Peyer's patch (tissue), 4 donors: ENCODE data around the gene STK16. TPM values are rescaled to one million over a fixed set of nuclear protein-coding genes. Genes with fewer than 3 reads are reported as not detected.
"Not testable (repeated sequence)": the region's sequence is repeated elsewhere in the genome, so short reads cannot be mapped to it uniquely, and the experiment has no call there.

ENCODE experiments used
- DNase-seq, 3 donors: peaks; one replicate each; pipeline ENCODE4 v3.0.0-alpha.2; 2017 to 2019
- H3K27ac ChIP-seq, 4 donors: fragments of 200-600 bp; sonication (generic); one replicate each; pipeline ENCODE4 v1.5.1; 2016 to 2019
- H3K27me3 ChIP-seq, 2 donors: fragments of 200-600 bp; sonication (generic); one replicate each; pipeline ENCODE4 v1.5.1; 2019
- H3K36me3 ChIP-seq, 3 donors: fragments of 200-600 bp; sonication (generic); one replicate each; pipeline ENCODE4 v1.5.1; 2016 to 2019
- H3K4me1 ChIP-seq, 4 donors: fragments of 200-600 bp; sonication (generic); one replicate each; pipeline ENCODE4 v1.5.1; 2016 to 2019
- H3K4me3 ChIP-seq, 4 donors: fragments of 200-600 bp; sonication (generic); 1 replicate in 3 of 4; 2 replicates in 1 of 4; pipeline ENCODE4 v1.5.1; 2016 to 2019; ENCODE audit warnings: mild to moderate bottlenecking in 1 of 4
- H3K9me3 ChIP-seq, 4 donors: fragments of 200-600 bp; sonication (generic); one replicate each; pipeline ENCODE4 v1.5.1; 2016 to 2019; ENCODE audit warnings: mild to moderate bottlenecking in 1 of 4
- POLR2A ChIP-seq, 2 donors: fragments of 450-650 bp; IDR thresholded peaks; one replicate each; pipeline ENCODE4 v1.5.1; 2017; ENCODE audit warnings: antibody characterized with exemption in 2 of 2, mild to moderate bottlenecking in 2 of 2, moderate library complexity in 2 of 2
- total RNA-seq, 4 donors: library from RNA; depleted of rRNA; stranded (reverse); fragments of >200 nt; gene quantifications; one replicate each; pipeline ENCODE4 v1.1.0, GENCODE V29; 2016
- TF ChIP-seq, protein P1 (sequence below), 6 experiments: fragments of 450-650 bp in 4 of 6; fragments of 200-600 bp in 2 of 6; sonication (generic) in 1 of 6; IDR thresholded peaks; one replicate each; pipeline ENCODE4 v1.5.1; 2017 to 2019; ENCODE audit warnings: antibody characterized with exemption in 6 of 6, mild to moderate bottlenecking in 3 of 6, moderate library complexity in 1 of 6

Gene STK16
- total RNA-seq, 4 donors from 2014 or later = 19.4 to 27.1 (median 24.3) TPM

DNA sequence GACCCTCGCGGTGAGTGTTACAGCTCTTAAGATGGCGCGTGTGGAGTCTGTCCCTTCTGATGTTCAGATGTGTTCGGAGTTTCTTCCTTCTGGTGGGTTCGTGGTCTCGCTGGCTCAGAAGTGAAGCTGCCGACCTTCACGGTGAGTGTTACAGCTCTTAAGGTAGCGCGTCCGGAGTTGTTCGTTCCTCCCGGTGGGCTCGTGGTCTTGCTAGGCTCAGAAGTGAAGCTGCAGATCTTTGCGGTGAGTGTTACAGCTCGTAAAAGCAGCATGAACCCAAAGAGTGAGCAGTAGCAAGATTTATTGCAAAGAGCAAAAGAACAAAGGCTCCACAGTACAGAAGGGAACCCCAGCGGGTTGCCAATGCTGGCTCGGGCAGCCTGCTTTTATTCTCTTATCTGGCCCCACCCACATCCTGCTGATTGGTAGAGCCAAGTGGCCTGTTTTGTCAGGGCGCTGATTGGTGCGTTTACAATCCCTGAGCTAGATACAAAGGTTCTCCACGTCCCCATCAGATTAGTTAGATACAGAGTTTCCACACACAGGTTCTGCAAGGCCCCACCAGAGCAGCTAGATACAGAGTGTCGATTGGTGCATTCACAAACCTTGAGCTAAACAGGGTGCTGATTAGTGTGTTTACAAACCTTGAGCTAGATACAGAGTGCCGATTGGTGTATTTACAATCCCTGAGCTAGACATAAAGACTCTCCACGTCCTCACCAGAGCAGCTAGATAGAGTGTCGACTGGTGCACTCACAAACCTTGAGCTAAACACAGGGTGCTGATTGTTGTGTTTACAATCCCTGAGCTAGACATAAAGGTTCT, 44.6 kb upstream of the STK16 start:
- DNase-seq = peak in 1 of 3 donors; percentile 46

GRCh38 chr2:219201331-219201730, 43.9 kb upstream of the STK16 start:
- DNase-seq = peak in 1 of 3 donors; percentile 24
- not testable (repeated sequence) for H3K27me3 ChIP-seq, H3K27ac ChIP-seq, H3K36me3 ChIP-seq, H3K4me3 ChIP-seq, H3K9me3 ChIP-seq, H3K4me1 ChIP-seq

More for the DNA sequence above, 44.6 kb upstream of the STK16 start:
- H3K4me1 ChIP-seq, H3K4me3 ChIP-seq, H3K36me3 ChIP-seq, H3K9me3 ChIP-seq, H3K27ac ChIP-seq, H3K27me3 ChIP-seq: not testable (repeated sequence)
- TF ChIP-seq POLR2A (IDR thresholded peaks at IDR 0.05) = peak in 1 of 2 donors; percentile 42

GRCh38 chr2:219204425-219205164, 40.7 kb upstream of the STK16 start:
- Histone ChIP-seq H3K4me3 (no peak overlapping the region), H3K27me3 (no peaks in the 10 kb centered on the region), H3K36me3 (peaks cover 0 to 18% (median 0%) of the 10 kb centered on the region in 3 donors), H3K9me3 (no peaks in the 10 kb centered on the region), H3K4me1 (peaks cover 0 to 24% (median 7%) of the 10 kb centered on the region in 4 donors), H3K27ac (no peak overlapping the region)
- peak in 1 of 3 donors; percentile 26 for DNase-seq
- TF ChIP-seq POLR2A (IDR thresholded peaks at IDR 0.05) = no peak
- TF ChIP-seq, protein P1, sequence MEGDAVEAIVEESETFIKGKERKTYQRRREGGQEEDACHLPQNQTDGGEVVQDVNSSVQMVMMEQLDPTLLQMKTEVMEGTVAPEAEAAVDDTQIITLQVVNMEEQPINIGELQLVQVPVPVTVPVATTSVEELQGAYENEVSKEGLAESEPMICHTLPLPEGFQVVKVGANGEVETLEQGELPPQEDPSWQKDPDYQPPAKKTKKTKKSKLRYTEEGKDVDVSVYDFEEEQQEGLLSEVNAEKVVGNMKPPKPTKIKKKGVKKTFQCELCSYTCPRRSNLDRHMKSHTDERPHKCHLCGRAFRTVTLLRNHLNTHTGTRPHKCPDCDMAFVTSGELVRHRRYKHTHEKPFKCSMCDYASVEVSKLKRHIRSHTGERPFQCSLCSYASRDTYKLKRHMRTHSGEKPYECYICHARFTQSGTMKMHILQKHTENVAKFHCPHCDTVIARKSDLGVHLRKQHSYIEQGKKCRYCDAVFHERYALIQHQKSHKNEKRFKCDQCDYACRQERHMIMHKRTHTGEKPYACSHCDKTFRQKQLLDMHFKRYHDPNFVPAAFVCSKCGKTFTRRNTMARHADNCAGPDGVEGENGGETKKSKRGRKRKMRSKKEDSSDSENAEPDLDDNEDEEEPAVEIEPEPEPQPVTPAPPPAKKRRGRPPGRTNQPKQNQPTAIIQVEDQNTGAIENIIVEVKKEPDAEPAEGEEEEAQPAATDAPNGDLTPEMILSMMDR (IDR thresholded peaks at IDR 0.05) = no peak

DNA sequence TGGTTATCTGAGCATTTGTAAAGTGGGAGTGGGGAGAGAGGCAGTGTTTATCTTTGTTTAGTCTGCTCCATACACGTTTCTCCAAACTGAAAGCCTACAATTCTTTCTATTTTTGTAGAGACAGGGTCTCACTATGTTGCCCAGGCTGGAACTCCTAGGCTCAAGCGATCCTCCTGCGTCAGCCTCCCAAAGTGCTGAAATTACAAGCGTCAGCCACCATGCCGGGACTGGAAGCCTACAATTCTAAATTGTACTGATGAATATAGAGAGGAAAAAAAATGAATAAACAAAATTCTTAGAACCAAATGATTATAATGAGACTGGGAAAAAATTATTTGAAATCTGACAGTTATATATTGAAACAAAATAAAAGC, 40.1 kb upstream of the STK16 start:
- Histone ChIP-seq H3K9me3 (no peaks in the 10 kb centered on the region), H3K36me3 (peaks cover 0 to 24% (median 0%) of the 10 kb centered on the region in 3 donors), H3K4me1 (peaks cover 0 to 24% (median 7%) of the 10 kb centered on the region in 4 donors), H3K4me3 (no peak overlapping the region), H3K27ac (no peak overlapping the region), H3K27me3 (no peaks in the 10 kb centered on the region)
- peak in 1 of 3 donors; percentile 17 for DNase-seq
- TF ChIP-seq, protein P1 (IDR thresholded peaks at IDR 0.05) = no peak
- TF ChIP-seq POLR2A (IDR thresholded peaks at IDR 0.05) = no peak

DNA sequence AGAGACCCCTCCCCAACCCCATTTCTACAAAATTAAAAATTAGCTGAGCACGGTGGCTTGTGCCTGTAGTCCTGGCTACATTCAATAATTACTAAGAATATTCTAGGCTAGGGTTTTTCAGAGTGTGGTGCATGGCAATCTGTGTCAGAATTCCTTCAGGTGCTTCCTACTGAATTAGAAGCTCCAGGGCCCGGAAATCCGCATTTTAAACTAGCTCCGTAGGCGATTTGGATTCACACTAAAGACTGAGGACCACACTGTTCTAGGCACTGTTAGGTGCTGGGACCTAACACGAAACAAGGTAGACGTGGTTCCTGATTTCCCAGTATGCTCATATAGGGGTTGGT, 39.3 kb upstream of the STK16 start:
- Histone ChIP-seq H3K9me3 (no peaks in the 10 kb centered on the region), H3K27ac (peak overlapping the region; percentile 98 to 99 (median 98)), H3K36me3 (peaks cover 0 to 26% (median 0%) of the 10 kb centered on the region in 3 donors), H3K4me3 (peak overlapping the region; percentile 82 to 92 (median 86)), H3K27me3 (no peaks in the 10 kb centered on the region), H3K4me1 (peaks cover 0 to 24% (median 8%) of the 10 kb centered on the region in 4 donors)
- DNase-seq = no peak
- TF ChIP-seq POLR2A (IDR thresholded peaks at IDR 0.05) = no peak
- TF ChIP-seq, protein P1 (IDR thresholded peaks at IDR 0.05) = no peak

GRCh38 chr2:219206328-219207133, 38.7 kb upstream of the STK16 start, which contains the start of gene ZFAND2B:
ZFAND2B (plus strand) TSS chr2:219206782; CDS start chr2:219206988, 206 bp downstream.
- H3K36me3 ChIP-seq = peaks cover 0 to 26% (median 0%) of the 10 kb centered on the region in 3 donors
- peak within 1 kb of the TSS; percentile 98 to 99 (median 98) for H3K27ac ChIP-seq
- H3K4me3 ChIP-seq = peak within 1 kb of the TSS; percentile 82 to 92 (median 86)
- H3K4me1 ChIP-seq = peaks cover 0 to 24% (median 10%) of the 10 kb centered on the region in 4 donors
- DNase-seq = peak; percentile 97 to 98 (median 98)
- TF ChIP-seq, protein P1 (IDR thresholded peaks at IDR 0.05) = peak in 3 of 6 experiments; percentile 36 to 45 (median 44)
- peak; percentile 96 to 99 for TF ChIP-seq POLR2A (IDR thresholded peaks at IDR 0.05)
- H3K27me3 ChIP-seq = no peaks in the 10 kb centered on the region
- H3K9me3 ChIP-seq = no peaks in the 10 kb centered on the region
